SK-N-SH treated with all-trans-retinoic acid at 6 μM for 48 hours (cell line): ENCODE results near the gene PTPRN2.

Experiments
- ATAC-seq: fragments of 200-7000 bp; cut with Tn5 transposase; 3 replicates; pipeline ENCODE4 v1.9.1; 2020; ENCODE audit warnings: mild to moderate bottlenecking, moderate library complexity
- ARNTL ChIP-seq: fragments of 450-650 bp; formaldehyde crosslinking; IDR thresholded peaks from 2 replicates; pipeline ENCODE4 v1.5.0; 2020; ENCODE audit warnings: low read depth, mild to moderate bottlenecking, moderate library complexity, borderline replicate concordance
- BACH2 ChIP-seq: fragments of 250-450 bp; sonication (Bioruptor Pico); IDR thresholded peaks from 2 replicates; pipeline ENCODE4 v1.9.0; 2021; ENCODE audit warnings: mild to moderate bottlenecking, borderline replicate concordance
- ESRRG ChIP-seq: fragments of 250-450 bp; sonication (Bioruptor Pico); IDR thresholded peaks from 2 replicates; pipeline ENCODE4 v1.6.1; 2021; ENCODE audit warnings: mild to moderate bottlenecking
- GLIS3 ChIP-seq: fragments of 250-450 bp; sonication (Bioruptor Pico); IDR thresholded peaks from 2 replicates; pipeline ENCODE4 v1.5.0; 2020; ENCODE audit warnings: mild to moderate bottlenecking, moderate library complexity
- ISL1 ChIP-seq: fragments of 250-450 bp; sonication (Bioruptor Pico); IDR thresholded peaks from 2 replicates; pipeline ENCODE4 v2.1.2; 2022; ENCODE audit warnings: mild to moderate bottlenecking, moderate library complexity
- PPARA ChIP-seq: fragments of 250-450 bp; sonication (Bioruptor Pico); IDR thresholded peaks from 2 replicates; pipeline ENCODE4 v1.5.0; 2020; ENCODE audit warnings: mild to moderate bottlenecking, borderline replicate concordance
- RARB ChIP-seq: fragments of 250-450 bp; sonication (Bioruptor Pico); IDR thresholded peaks from 2 replicates; pipeline ENCODE4 v1.8.0; 2021; ENCODE audit warnings: mild to moderate bottlenecking, moderate library complexity
- SNAI2 ChIP-seq: fragments of 250-450 bp; sonication (Bioruptor Pico); IDR thresholded peaks from 2 replicates; pipeline ENCODE4 v1.5.0; 2020; ENCODE audit warnings: mild to moderate bottlenecking, moderate library complexity
- TCF4 ChIP-seq: fragments of 250-450 bp; sonication (Bioruptor Pico); IDR thresholded peaks from 2 replicates; pipeline ENCODE4 v1.8.0; 2021; ENCODE audit warnings: mild to moderate bottlenecking, moderate library complexity, borderline replicate concordance
- TOX ChIP-seq: fragments of 250-450 bp; sonication (Bioruptor Pico); IDR thresholded peaks from 2 replicates; pipeline ENCODE4 v1.8.0; 2021; ENCODE audit warnings: mild to moderate bottlenecking, moderate library complexity, borderline replicate concordance
- ZC3H10 ChIP-seq: fragments of 250-450 bp; sonication (Bioruptor Pico); IDR thresholded peaks from 2 replicates; pipeline ENCODE4 v1.5.1; 2021; ENCODE audit warnings: mild to moderate bottlenecking, moderate library complexity
- ZFP3 ChIP-seq: fragments of 250-450 bp; sonication (Bioruptor Pico); IDR thresholded peaks from 2 replicates; pipeline ENCODE4 v1.5.0; 2020; ENCODE audit warnings: mild to moderate bottlenecking, moderate library complexity
- ZFP30 ChIP-seq: fragments of 450-650 bp; formaldehyde crosslinking; IDR thresholded peaks from 2 replicates; pipeline ENCODE4 v1.5.0; 2022; ENCODE audit warnings: mild to moderate bottlenecking, moderate library complexity
- ZNF565 ChIP-seq: fragments of 450-650 bp; formaldehyde crosslinking; conservative IDR thresholded peaks from 2 replicates; pipeline ENCODE4 v1.5.0; 2020; ENCODE audit warnings: low read depth, mild to moderate bottlenecking, moderate library complexity
- ZNF70 ChIP-seq: fragments of 450-650 bp; formaldehyde crosslinking; IDR thresholded peaks from 2 replicates; pipeline ENCODE4 v1.5.0; 2020; ENCODE audit warnings: mild to moderate bottlenecking, moderate library complexity
- ZNF8 ChIP-seq: fragments of 450-650 bp; formaldehyde crosslinking; IDR thresholded peaks from 2 replicates; pipeline ENCODE4 v1.5.0; 2020; ENCODE audit warnings: mild to moderate bottlenecking, moderate library complexity
- TF ChIP-seq, protein P1 (sequence below): fragments of 250-450 bp; sonication (Bioruptor Pico); IDR thresholded peaks from 2 replicates; pipeline ENCODE4 v1.8.0; 2020; ENCODE audit warnings: mild to moderate bottlenecking, moderate library complexity, borderline replicate concordance
- TF ChIP-seq, protein P2 (sequence below): fragments of 250-450 bp; sonication (Bioruptor Pico); IDR thresholded peaks from 2 replicates; pipeline ENCODE4 v1.5.1; 2020; ENCODE audit warnings: low read depth, mild to moderate bottlenecking, moderate library complexity
- TF ChIP-seq, protein P3 (sequence below): fragments of 250-450 bp; sonication (Bioruptor Pico); IDR thresholded peaks from 2 replicates; pipeline ENCODE4 v1.5.1; 2021; ENCODE audit warnings: mild to moderate bottlenecking, moderate library complexity
- TF ChIP-seq, protein P4 (sequence below): fragments of 250-450 bp; sonication (Bioruptor Pico); IDR thresholded peaks from 2 replicates; pipeline ENCODE4 v1.5.0; 2020; ENCODE audit warnings: mild to moderate bottlenecking, moderate library complexity

PTPRN2 gene

DNA sequence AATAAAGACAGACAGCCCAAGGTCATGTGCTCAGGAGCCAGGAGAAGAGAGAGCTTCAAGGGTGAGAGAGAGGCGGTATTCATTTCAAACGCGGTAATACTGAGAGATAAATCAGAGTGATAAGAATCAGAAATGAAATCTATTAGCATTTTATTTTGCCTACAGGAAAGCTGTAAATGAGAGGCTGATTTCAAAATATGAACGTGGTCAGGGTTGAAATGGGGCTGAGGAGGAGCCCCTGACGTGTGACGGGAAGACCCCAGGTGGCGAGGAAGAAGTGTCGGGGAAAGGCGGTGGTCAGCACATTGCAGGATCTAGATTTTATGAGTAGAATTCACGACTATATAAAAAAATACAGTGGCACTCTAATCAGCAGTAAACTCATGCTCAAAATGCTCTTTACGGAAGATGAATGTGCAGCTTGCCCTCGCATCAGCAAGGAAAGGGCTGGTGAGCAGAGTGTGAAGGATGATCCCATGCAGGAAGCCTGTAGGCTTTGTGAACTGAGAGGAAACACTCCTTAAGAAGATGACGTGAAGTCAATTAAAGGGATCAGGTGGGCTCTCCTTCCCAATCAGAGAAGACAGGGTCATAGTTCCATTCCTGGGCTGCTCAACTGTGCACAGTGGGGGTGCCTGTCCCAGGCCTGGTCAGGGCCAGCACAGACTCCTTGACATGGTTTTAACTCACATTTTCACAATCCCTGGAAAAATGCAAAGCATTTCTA is 360.2 kb downstream of the PTPRN2 start:
- ATAC-seq, result no peak
- TF ChIP-seq ZFP30 (CRISPR knock-in tag), result no peak

DNA sequence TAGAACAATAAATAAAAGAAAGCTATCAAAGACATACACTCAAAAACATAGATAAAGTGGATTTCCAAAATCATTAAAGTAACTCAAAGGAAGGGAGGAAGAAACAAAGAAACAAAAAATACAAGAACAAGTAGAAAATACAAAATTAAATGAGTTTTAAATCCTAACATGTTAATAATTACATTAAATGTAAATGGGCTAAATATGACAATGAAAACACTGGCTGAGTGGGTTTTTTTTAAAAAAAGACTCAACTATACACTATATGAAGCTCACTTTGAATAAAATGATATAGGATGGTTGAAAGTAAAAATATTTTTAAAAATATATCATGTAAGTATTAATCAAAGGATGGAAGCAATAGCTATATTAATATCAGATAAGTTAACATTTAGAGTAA is 371.4 kb downstream of the PTPRN2 start:
- ATAC-seq, result no peak
- TF ChIP-seq, protein P1, sequence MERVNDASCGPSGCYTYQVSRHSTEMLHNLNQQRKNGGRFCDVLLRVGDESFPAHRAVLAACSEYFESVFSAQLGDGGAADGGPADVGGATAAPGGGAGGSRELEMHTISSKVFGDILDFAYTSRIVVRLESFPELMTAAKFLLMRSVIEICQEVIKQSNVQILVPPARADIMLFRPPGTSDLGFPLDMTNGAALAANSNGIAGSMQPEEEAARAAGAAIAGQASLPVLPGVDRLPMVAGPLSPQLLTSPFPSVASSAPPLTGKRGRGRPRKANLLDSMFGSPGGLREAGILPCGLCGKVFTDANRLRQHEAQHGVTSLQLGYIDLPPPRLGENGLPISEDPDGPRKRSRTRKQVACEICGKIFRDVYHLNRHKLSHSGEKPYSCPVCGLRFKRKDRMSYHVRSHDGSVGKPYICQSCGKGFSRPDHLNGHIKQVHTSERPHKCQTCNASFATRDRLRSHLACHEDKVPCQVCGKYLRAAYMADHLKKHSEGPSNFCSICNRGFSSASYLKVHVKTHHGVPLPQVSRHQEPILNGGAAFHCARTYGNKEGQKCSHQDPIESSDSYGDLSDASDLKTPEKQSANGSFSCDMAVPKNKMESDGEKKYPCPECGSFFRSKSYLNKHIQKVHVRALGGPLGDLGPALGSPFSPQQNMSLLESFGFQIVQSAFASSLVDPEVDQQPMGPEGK, result no peak
- no peak for TF ChIP-seq ZFP30 (CRISPR knock-in tag)

DNA sequence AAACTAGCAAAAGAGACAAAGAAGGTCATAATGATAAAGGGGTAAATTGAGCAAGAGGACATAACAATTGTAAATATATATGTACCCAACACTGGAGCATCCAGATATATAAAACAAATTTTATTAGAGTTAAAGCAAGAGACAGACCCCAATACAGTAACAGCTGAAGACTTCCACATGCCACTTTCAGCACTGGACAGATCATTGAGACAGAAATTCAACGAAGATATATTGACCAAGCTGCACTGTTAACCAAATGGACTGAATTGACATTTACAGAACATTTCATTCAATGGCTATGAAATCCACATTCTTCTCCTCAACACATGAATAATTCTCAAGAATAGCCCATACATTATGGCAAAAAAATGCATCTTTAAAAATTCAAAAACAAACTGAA is 378.2 kb downstream of the PTPRN2 start:
- ATAC-seq, result no peak
- TF ChIP-seq SNAI2 (CRISPR knock-in tag), result no peak
- no peak for TF ChIP-seq ESRRG
- no peak for TF ChIP-seq TOX (CRISPR knock-in tag)
- no peak for TF ChIP-seq ZFP30 (CRISPR knock-in tag)
- TF ChIP-seq ZNF70 (CRISPR knock-in tag), result no peak
- no peak for TF ChIP-seq GLIS3 (CRISPR knock-in tag)
- TF ChIP-seq, protein P2, sequence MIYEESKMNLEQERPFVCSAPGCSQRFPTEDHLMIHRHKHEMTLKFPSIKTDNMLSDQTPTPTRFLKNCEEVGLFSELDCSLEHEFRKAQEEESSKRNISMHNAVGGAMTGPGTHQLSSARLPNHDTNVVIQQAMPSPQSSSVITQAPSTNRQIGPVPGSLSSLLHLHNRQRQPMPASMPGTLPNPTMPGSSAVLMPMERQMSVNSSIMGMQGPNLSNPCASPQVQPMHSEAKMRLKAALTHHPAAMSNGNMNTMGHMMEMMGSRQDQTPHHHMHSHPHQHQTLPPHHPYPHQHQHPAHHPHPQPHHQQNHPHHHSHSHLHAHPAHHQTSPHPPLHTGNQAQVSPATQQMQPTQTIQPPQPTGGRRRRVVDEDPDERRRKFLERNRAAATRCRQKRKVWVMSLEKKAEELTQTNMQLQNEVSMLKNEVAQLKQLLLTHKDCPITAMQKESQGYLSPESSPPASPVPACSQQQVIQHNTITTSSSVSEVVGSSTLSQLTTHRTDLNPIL (CRISPR knock-in tag), result no peak
- TF ChIP-seq ARNTL, result no peak
- TF ChIP-seq BACH2, result no peak
- TF ChIP-seq ZNF565 (CRISPR knock-in tag), result no peak
- no peak for TF ChIP-seq ZFP3 (CRISPR knock-in tag)
- TF ChIP-seq RARB, result no peak
- TF ChIP-seq, protein P3, sequence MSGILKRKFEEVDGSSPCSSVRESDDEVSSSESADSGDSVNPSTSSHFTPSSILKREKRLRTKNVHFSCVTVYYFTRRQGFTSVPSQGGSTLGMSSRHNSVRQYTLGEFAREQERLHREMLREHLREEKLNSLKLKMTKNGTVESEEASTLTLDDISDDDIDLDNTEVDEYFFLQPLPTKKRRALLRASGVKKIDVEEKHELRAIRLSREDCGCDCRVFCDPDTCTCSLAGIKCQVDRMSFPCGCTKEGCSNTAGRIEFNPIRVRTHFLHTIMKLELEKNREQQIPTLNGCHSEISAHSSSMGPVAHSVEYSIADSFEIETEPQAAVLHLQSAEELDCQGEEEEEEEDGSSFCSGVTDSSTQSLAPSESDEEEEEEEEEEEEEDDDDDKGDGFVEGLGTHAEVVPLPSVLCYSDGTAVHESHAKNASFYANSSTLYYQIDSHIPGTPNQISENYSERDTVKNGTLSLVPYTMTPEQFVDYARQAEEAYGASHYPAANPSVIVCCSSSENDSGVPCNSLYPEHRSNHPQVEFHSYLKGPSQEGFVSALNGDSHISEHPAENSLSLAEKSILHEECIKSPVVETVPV (CRISPR knock-in tag), result no peak
- TF ChIP-seq, protein P4, sequence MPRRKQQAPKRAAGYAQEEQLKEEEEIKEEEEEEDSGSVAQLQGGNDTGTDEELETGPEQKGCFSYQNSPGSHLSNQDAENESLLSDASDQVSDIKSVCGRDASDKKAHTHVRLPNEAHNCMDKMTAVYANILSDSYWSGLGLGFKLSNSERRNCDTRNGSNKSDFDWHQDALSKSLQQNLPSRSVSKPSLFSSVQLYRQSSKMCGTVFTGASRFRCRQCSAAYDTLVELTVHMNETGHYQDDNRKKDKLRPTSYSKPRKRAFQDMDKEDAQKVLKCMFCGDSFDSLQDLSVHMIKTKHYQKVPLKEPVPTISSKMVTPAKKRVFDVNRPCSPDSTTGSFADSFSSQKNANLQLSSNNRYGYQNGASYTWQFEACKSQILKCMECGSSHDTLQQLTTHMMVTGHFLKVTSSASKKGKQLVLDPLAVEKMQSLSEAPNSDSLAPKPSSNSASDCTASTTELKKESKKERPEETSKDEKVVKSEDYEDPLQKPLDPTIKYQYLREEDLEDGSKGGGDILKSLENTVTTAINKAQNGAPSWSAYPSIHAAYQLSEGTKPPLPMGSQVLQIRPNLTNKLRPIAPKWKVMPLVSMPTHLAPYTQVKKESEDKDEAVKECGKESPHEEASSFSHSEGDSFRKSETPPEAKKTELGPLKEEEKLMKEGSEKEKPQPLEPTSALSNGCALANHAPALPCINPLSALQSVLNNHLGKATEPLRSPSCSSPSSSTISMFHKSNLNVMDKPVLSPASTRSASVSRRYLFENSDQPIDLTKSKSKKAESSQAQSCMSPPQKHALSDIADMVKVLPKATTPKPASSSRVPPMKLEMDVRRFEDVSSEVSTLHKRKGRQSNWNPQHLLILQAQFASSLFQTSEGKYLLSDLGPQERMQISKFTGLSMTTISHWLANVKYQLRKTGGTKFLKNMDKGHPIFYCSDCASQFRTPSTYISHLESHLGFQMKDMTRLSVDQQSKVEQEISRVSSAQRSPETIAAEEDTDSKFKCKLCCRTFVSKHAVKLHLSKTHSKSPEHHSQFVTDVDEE (CRISPR knock-in tag), result no peak
- no peak for TF ChIP-seq PPARA
- TF ChIP-seq TCF4 (CRISPR knock-in tag), result no peak
- TF ChIP-seq, all 23 proteins: peak for 0

DNA sequence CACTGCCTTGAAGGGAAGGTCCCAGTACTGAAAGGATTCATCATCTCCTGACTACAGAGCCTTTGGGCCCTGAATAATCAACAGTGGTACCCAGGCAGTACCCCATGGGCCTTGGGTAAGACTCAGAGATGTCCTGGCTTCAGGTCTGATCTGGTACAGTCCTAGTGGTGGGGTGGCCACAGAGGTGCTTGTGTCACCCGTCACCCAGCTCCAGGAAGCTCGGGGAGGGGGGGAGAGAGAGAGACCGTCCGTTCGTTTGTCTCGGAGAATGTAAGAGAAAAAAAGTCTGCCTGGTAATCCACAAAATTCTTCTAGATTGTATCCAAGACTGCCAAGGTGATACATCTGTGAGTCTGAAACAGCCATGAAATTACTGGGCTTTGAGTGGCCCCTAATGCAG is 381.3 kb downstream of the PTPRN2 start:
- TF ChIP-seq TCF4 (CRISPR knock-in tag), result no peak
- no peak for TF ChIP-seq ZNF8 (CRISPR knock-in tag)
- TF ChIP-seq, protein P4 (CRISPR knock-in tag), result no peak
- TF ChIP-seq TOX (CRISPR knock-in tag), result no peak
- no peak for TF ChIP-seq ZC3H10 (CRISPR knock-in tag)
- no peak for TF ChIP-seq ZFP30 (CRISPR knock-in tag)
- no peak for TF ChIP-seq ISL1
- no peak for TF ChIP-seq BACH2
- TF ChIP-seq ZNF70 (CRISPR knock-in tag), result no peak
- no peak for TF ChIP-seq RARB
- no peak for ATAC-seq
